Measurements from ENCODE around the gene SLC4A7.
"Not testable (repeated sequence)": the region's sequence is repeated elsewhere in the genome, so short reads cannot be mapped to it uniquely, and the experiment has no call there.

Gene SLC4A7

GRCh38 chr3:27426926-27427325, 57.3 kb downstream of the SLC4A7 start:
- Histone ChIP-seq H3K9me2 (replicated peaks; ENCODE audit: control insufficient read depth, low read length) (no peaks in the 10 kb centered on the region), H3K27ac (ENCODE audit: low read depth, low read length) (no peak overlapping the region), H3K4me2 (ENCODE audit: low read length) (no peak overlapping the region), H3K27me3 (ENCODE audit: control insufficient read depth, low read length) (no peaks in the 10 kb centered on the region), H3F3A (ENCODE audit: control insufficient read depth, insufficient read depth) (no peaks in the 10 kb centered on the region), H3K36me3 (ENCODE audit: control insufficient read depth, low read length) (peaks cover 56% of the 10 kb centered on the region), H3K9me3 (ENCODE audit: control insufficient read depth, insufficient read depth, low read length) (no peaks in the 10 kb centered on the region), H3K4me1 (ENCODE audit: control insufficient read depth, low read length) (no peaks in the 10 kb centered on the region), H3K4me3 (ENCODE audit: low read length) (no peak overlapping the region), H4K20me1 (ENCODE audit: control insufficient read depth, insufficient read depth, low read depth, low read length) (no peaks in the 10 kb centered on the region), H3K79me2 (ENCODE audit: control insufficient read depth, low read length) (no peaks in the 10 kb centered on the region)
- TF ChIP-seq EZH2phosphoT487 (IDR thresholded peaks at IDR 0.05; ENCODE audit: borderline replicate concordance, low read length) (no peak), CTCF (IDR thresholded peaks at IDR 0.05; ENCODE audit: low read depth, low read length, poor library complexity, severe bottlenecking) (no peak)

GRCh38 chr3:27425896-27426565, 58.2 kb downstream of the SLC4A7 start:
- no peaks in the 10 kb centered on the region for H3K4me1 ChIP-seq (ENCODE audit: control insufficient read depth, low read length)
- TF ChIP-seq CTCF (IDR thresholded peaks at IDR 0.05; ENCODE audit: low read depth, low read length, poor library complexity, severe bottlenecking) (no peak), EZH2phosphoT487 (IDR thresholded peaks at IDR 0.05; ENCODE audit: borderline replicate concordance, low read length) (no peak)
- H3K27me3 ChIP-seq (ENCODE audit: control insufficient read depth, low read length), result no peaks in the 10 kb centered on the region
- H3K4me2 ChIP-seq (ENCODE audit: low read length), result no peak overlapping the region
- H3K9me3 ChIP-seq (ENCODE audit: control insufficient read depth, insufficient read depth, low read length), result no peaks in the 10 kb centered on the region
- H3K79me2 ChIP-seq (ENCODE audit: control insufficient read depth, low read length), result no peaks in the 10 kb centered on the region
- no peaks in the 10 kb centered on the region for H3K9me2 ChIP-seq (replicated peaks; ENCODE audit: control insufficient read depth, low read length)
- no peaks in the 10 kb centered on the region for H3F3A ChIP-seq (ENCODE audit: control insufficient read depth, insufficient read depth)
- no peaks in the 10 kb centered on the region for H4K20me1 ChIP-seq (ENCODE audit: control insufficient read depth, insufficient read depth, low read depth, low read length)
- no peak overlapping the region for H3K27ac ChIP-seq (ENCODE audit: low read depth, low read length)
- peaks cover 56% of the 10 kb centered on the region for H3K36me3 ChIP-seq (ENCODE audit: control insufficient read depth, low read length)
- no peak overlapping the region for H3K4me3 ChIP-seq (ENCODE audit: low read length)

GRCh38 chr3:27424812-27425521, 59.2 kb downstream of the SLC4A7 start:
- H3K4me3 ChIP-seq (ENCODE audit: low read length); H3K79me2 ChIP-seq (ENCODE audit: control insufficient read depth, low read length); H3K4me1 ChIP-seq (ENCODE audit: control insufficient read depth, low read length); H3K27ac ChIP-seq (ENCODE audit: low read depth, low read length); H3K9me2 ChIP-seq (replicated peaks; ENCODE audit: control insufficient read depth, low read length); H3F3A ChIP-seq (ENCODE audit: control insufficient read depth, insufficient read depth); H3K27me3 ChIP-seq (ENCODE audit: control insufficient read depth, low read length); H4K20me1 ChIP-seq (ENCODE audit: control insufficient read depth, insufficient read depth, low read depth, low read length); H3K9me3 ChIP-seq (ENCODE audit: control insufficient read depth, insufficient read depth, low read length); H3K4me2 ChIP-seq (ENCODE audit: low read length): not testable (repeated sequence)
- H3K36me3 ChIP-seq (ENCODE audit: control insufficient read depth, low read length), result peaks cover 59% of the 10 kb centered on the region

- Histone ChIP-seq H3K36me3 (ENCODE audit: control insufficient read depth, low read length) (peaks cover 63% of the 10 kb centered on the region), H3K4me1 (ENCODE audit: control insufficient read depth, low read length) (no peaks in the 10 kb centered on the region), H3K27ac (ENCODE audit: low read depth, low read length) (no peak overlapping the region), H3K4me3 (ENCODE audit: low read length) (no peak overlapping the region), H3F3A (ENCODE audit: control insufficient read depth, insufficient read depth) (no peaks in the 10 kb centered on the region), H3K27me3 (ENCODE audit: control insufficient read depth, low read length) (no peaks in the 10 kb centered on the region), H3K79me2 (ENCODE audit: control insufficient read depth, low read length) (no peaks in the 10 kb centered on the region), H3K9me2 (replicated peaks; ENCODE audit: control insufficient read depth, low read length) (no peaks in the 10 kb centered on the region), H4K20me1 (ENCODE audit: control insufficient read depth, insufficient read depth, low read depth, low read length) (no peaks in the 10 kb centered on the region), H3K9me3 (ENCODE audit: control insufficient read depth, insufficient read depth, low read length) (no peaks in the 10 kb centered on the region), H3K4me2 (ENCODE audit: low read length) (no peak overlapping the region)
- no peak for TF ChIP-seq CTCF (IDR thresholded peaks at IDR 0.05; ENCODE audit: low read depth, low read length, poor library complexity, severe bottlenecking)
- TF ChIP-seq EZH2phosphoT487 (IDR thresholded peaks at IDR 0.05; ENCODE audit: borderline replicate concordance, low read length), result no peak
Measured at GRCh38 chr3:27423463-27423862, 60.7 kb downstream of the SLC4A7 start.

All from DOHH2 (cell line).